ENCODE data around the gene FHL3.

- no peak for TF ChIP-seq CTCF (IDR thresholded peaks at IDR 0.05)
- TF ChIP-seq EZH2 (IDR thresholded peaks at IDR 0.05; ENCODE audit: borderline replicate concordance, insufficient read depth, low read depth, low read length, poor library complexity, severe bottlenecking): no peak
These were observed 6.3 kb downstream of the FHL3 start for GRCh38 chr1:37998913-37999429.
